Measurements from ENCODE around the gene PGAP6. TPM values are rescaled to one million over a fixed set of nuclear protein-coding genes. Genes with fewer than 3 reads are reported as not detected.
A peak's percentile ranks its signal among the peaks of the same experiment; 100 is the strongest.

Gene PGAP6
- total and polyA plus RNA-seq, 2 of the 13 experiments (the other 11 are each of a cell fraction or from before 2014, with no cell fraction given): 52.7 to 136 TPM

GRCh38 chr16:363110-363765 is 18.5 kb downstream of the PGAP6 start (continued):
- no peak for TF ChIP-seq AGO2 (optimal IDR thresholded peaks at IDR 0.05; ENCODE audit: low read depth, low read length)
- TF ChIP-seq FOSL1 (CRISPR knock-in tag; IDR thresholded peaks at IDR 0.05; ENCODE audit: borderline replicate concordance): no peak
- no peak for TF ChIP-seq ZBTB40 (IDR thresholded peaks at IDR 0.05)
- peak; percentile 52; the same call in 1 of the 2 replicates for TF ChIP-seq ZBTB40 (CRISPR knock-in tag; IDR thresholded peaks at IDR 0.05)
- TF ChIP-seq PRDM10 (CRISPR knock-in tag; IDR thresholded peaks at IDR 0.05; ENCODE audit: low read depth): no peak
- TF ChIP-seq U2AF1 (optimal IDR thresholded peaks at IDR 0.05; ENCODE audit: low read depth, low read length): no peak
- no peak for TF ChIP-seq PHB2 (IDR thresholded peaks at IDR 0.05; ENCODE audit: partially characterized antibody)
- TF ChIP-seq ZNF83 (CRISPR knock-in tag; IDR thresholded peaks at IDR 0.05; ENCODE audit: borderline replicate concordance): no peak
- TF ChIP-seq NR1H2 (CRISPR knock-in tag; IDR thresholded peaks at IDR 0.05; ENCODE audit: borderline replicate concordance, low read depth): no peak
- TF ChIP-seq MXD3 (CRISPR knock-in tag; IDR thresholded peaks at IDR 0.05): no peak
- TF ChIP-seq XRCC5 (optimal IDR thresholded peaks at IDR 0.05; ENCODE audit: low read length): no peak
- TF ChIP-seq NR2F1 (CRISPR knock-in tag; IDR thresholded peaks at IDR 0.05): no peak; a peak in 1 of 4 replicates
- TF ChIP-seq GFI1 (CRISPR knock-in tag; IDR thresholded peaks at IDR 0.05; ENCODE audit: borderline replicate concordance): no peak
- no peak for TF ChIP-seq ZBTB2 (CRISPR knock-in tag; IDR thresholded peaks at IDR 0.05; ENCODE audit: low read depth)
